ENCODE data around the gene CARMIL1.

Gene CARMIL1

GRCh38 chr6:25312703-25313102 lies 33.5 kb downstream of the CARMIL1 start:
- ChIA-PET POLR2A (no interaction called here), CTCF (interaction anchor here (0.6 kb wide), 1 partner anchor 18 kb away, joined by 4 read pairs; no protein-coding TSS in a partner anchor)
- no peak for DNase-seq (ENCODE audit: extremely low spot score)
- no peak for TF ChIP-seq FOXM1 (IDR thresholded peaks at IDR 0.05; ENCODE audit: borderline replicate concordance)
- TF ChIP-seq SUZ12 (IDR thresholded peaks at IDR 0.05): no peak
- no peak for TF ChIP-seq FOXA1 (IDR thresholded peaks at IDR 0.05)
- TF ChIP-seq ARNT (IDR thresholded peaks at IDR 0.05): no peak
- no peak for TF ChIP-seq BHLHE40 (IDR thresholded peaks at IDR 0.05; ENCODE audit: borderline replicate concordance)
- no peak for TF ChIP-seq NFRKB (IDR thresholded peaks at IDR 0.05)
- TF ChIP-seq HDGF (IDR thresholded peaks at IDR 0.05; ENCODE audit: borderline replicate concordance): no peak
- peak; percentile 73; the same call in 1 of the 2 replicates for TF ChIP-seq ZNF384 (IDR thresholded peaks at IDR 0.05)

GRCh38 chr6:25314509-25315175 lies 35.5 kb downstream of the CARMIL1 start:
- POLR2A ChIA-PET: no interaction called here
- DNase-seq (ENCODE audit: extremely low spot score): no peak
- CTCF ChIA-PET: no interaction called here
- no peak for TF ChIP-seq SP1 (IDR thresholded peaks at IDR 0.05)
- no peak for TF ChIP-seq ARNT (IDR thresholded peaks at IDR 0.05)
- TF ChIP-seq PKNOX1 (IDR thresholded peaks at IDR 0.05): no peak

GRCh38 chr6:25315194-25316177 lies 36.3 kb downstream of the CARMIL1 start:
- DNase-seq (ENCODE audit: extremely low spot score): no peak
- TF ChIP-seq CTBP1 (IDR thresholded peaks at IDR 0.05; ENCODE audit: borderline replicate concordance): no peak
- no peak for TF ChIP-seq HDGF (IDR thresholded peaks at IDR 0.05; ENCODE audit: borderline replicate concordance)
- no peak for TF ChIP-seq ARNT (IDR thresholded peaks at IDR 0.05)
- TF ChIP-seq BHLHE40 (IDR thresholded peaks at IDR 0.05; ENCODE audit: borderline replicate concordance): no peak
- no peak for TF ChIP-seq LEF1 (IDR thresholded peaks at IDR 0.05; ENCODE audit: borderline replicate concordance)
- TF ChIP-seq PKNOX1 (IDR thresholded peaks at IDR 0.05): no peak
- no peak for TF ChIP-seq SUZ12 (IDR thresholded peaks at IDR 0.05)
- TF ChIP-seq FOXM1 (IDR thresholded peaks at IDR 0.05; ENCODE audit: borderline replicate concordance): no peak
- ChIA-PET POLR2A (no interaction called here), CTCF (no interaction called here)

GRCh38 chr6:25316626-25317025 lies 37.5 kb downstream of the CARMIL1 start:
- no peak for TF ChIP-seq CTBP1 (IDR thresholded peaks at IDR 0.05; ENCODE audit: borderline replicate concordance)
- TF ChIP-seq FOXK2 (IDR thresholded peaks at IDR 0.05): no peak
- no peak for TF ChIP-seq HDGF (IDR thresholded peaks at IDR 0.05; ENCODE audit: borderline replicate concordance)
- TF ChIP-seq PKNOX1 (IDR thresholded peaks at IDR 0.05): no peak
- TF ChIP-seq FOXM1 (IDR thresholded peaks at IDR 0.05; ENCODE audit: borderline replicate concordance): no peak
- no peak for TF ChIP-seq ELF4 (IDR thresholded peaks at IDR 0.05)
- no peak for TF ChIP-seq NFRKB (IDR thresholded peaks at IDR 0.05)
- no peak for TF ChIP-seq ZNF384 (IDR thresholded peaks at IDR 0.05)
- no peak for TF ChIP-seq ARNT (IDR thresholded peaks at IDR 0.05)
- no peak for TF ChIP-seq FOXA1 (IDR thresholded peaks at IDR 0.05)
- TF ChIP-seq SUZ12 (IDR thresholded peaks at IDR 0.05): no peak
- ChIA-PET CTCF (no interaction called here), POLR2A (no interaction called here)
- DNase-seq (ENCODE audit: extremely low spot score): no peak

- CTCF ChIA-PET: no interaction called here
- DNase-seq (ENCODE audit: extremely low spot score): no peak
Observed at GRCh38 chr6:25318589-25318988, 39.4 kb downstream of the CARMIL1 start.

GRCh38 chr6:25320459-25320858 lies 41.3 kb downstream of the CARMIL1 start:
- ChIA-PET POLR2A (no interaction called here), CTCF (no interaction called here)
- DNase-seq (ENCODE audit: extremely low spot score): no peak
- TF ChIP-seq TARDBP (IDR thresholded peaks at IDR 0.05): no peak
- no peak for TF ChIP-seq ZNF384 (IDR thresholded peaks at IDR 0.05)
- TF ChIP-seq L3MBTL2 (conservative IDR thresholded peaks at IDR 0.05): no peak
- TF ChIP-seq FOXA1 (IDR thresholded peaks at IDR 0.05): no peak
- TF ChIP-seq SUZ12 (IDR thresholded peaks at IDR 0.05): no peak
- no peak for TF ChIP-seq HDGF (IDR thresholded peaks at IDR 0.05; ENCODE audit: borderline replicate concordance)
- TF ChIP-seq ARNT (IDR thresholded peaks at IDR 0.05): no peak
- TF ChIP-seq CTBP1 (IDR thresholded peaks at IDR 0.05; ENCODE audit: borderline replicate concordance): no peak
- no peak for TF ChIP-seq NFRKB (IDR thresholded peaks at IDR 0.05)
- TF ChIP-seq FOXM1 (IDR thresholded peaks at IDR 0.05; ENCODE audit: borderline replicate concordance): no peak
- TF ChIP-seq PKNOX1 (IDR thresholded peaks at IDR 0.05): no peak
- TF ChIP-seq FOXK2 (IDR thresholded peaks at IDR 0.05): no peak
- no peak for TF ChIP-seq LEF1 (IDR thresholded peaks at IDR 0.05; ENCODE audit: borderline replicate concordance)
- TF ChIP-seq BHLHE40 (IDR thresholded peaks at IDR 0.05; ENCODE audit: borderline replicate concordance): no peak
- TF ChIP-seq SP1 (IDR thresholded peaks at IDR 0.05): no peak
- no peak for TF ChIP-seq ELF4 (IDR thresholded peaks at IDR 0.05)

More at GRCh38 chr6:25318589-25318988, 39.4 kb downstream of the CARMIL1 start:
- POLR2A ChIA-PET: no interaction called here
- no peak for TF ChIP-seq CTBP1 (IDR thresholded peaks at IDR 0.05; ENCODE audit: borderline replicate concordance)
- no peak for TF ChIP-seq TARDBP (IDR thresholded peaks at IDR 0.05)
- TF ChIP-seq FOXM1 (IDR thresholded peaks at IDR 0.05; ENCODE audit: borderline replicate concordance): no peak
- TF ChIP-seq NFRKB (IDR thresholded peaks at IDR 0.05): no peak
- TF ChIP-seq ZNF384 (IDR thresholded peaks at IDR 0.05): no peak
- TF ChIP-seq ARNT (IDR thresholded peaks at IDR 0.05): no peak
- no peak for TF ChIP-seq HDGF (IDR thresholded peaks at IDR 0.05; ENCODE audit: borderline replicate concordance)
- TF ChIP-seq BHLHE40 (IDR thresholded peaks at IDR 0.05; ENCODE audit: borderline replicate concordance): no peak
- TF ChIP-seq L3MBTL2 (conservative IDR thresholded peaks at IDR 0.05): no peak
- no peak for TF ChIP-seq FOXK2 (IDR thresholded peaks at IDR 0.05)
- no peak for TF ChIP-seq ELF4 (IDR thresholded peaks at IDR 0.05)
- TF ChIP-seq SP1 (IDR thresholded peaks at IDR 0.05): no peak
- TF ChIP-seq LEF1 (IDR thresholded peaks at IDR 0.05; ENCODE audit: borderline replicate concordance): no peak
- no peak for TF ChIP-seq FOXA1 (IDR thresholded peaks at IDR 0.05)
- TF ChIP-seq SUZ12 (IDR thresholded peaks at IDR 0.05): no peak

Data from HEK293T (cell line).